ENCODE results near the gene MRAS. TPM values are rescaled to one million over a fixed set of nuclear protein-coding genes. Genes with fewer than 3 reads are reported as not detected.
A peak's percentile ranks its signal among the peaks of the same experiment; 100 is the strongest.

Gene MRAS
- 80.7 and 81.6 TPM in 2 replicates for total RNA-seq

DNA sequence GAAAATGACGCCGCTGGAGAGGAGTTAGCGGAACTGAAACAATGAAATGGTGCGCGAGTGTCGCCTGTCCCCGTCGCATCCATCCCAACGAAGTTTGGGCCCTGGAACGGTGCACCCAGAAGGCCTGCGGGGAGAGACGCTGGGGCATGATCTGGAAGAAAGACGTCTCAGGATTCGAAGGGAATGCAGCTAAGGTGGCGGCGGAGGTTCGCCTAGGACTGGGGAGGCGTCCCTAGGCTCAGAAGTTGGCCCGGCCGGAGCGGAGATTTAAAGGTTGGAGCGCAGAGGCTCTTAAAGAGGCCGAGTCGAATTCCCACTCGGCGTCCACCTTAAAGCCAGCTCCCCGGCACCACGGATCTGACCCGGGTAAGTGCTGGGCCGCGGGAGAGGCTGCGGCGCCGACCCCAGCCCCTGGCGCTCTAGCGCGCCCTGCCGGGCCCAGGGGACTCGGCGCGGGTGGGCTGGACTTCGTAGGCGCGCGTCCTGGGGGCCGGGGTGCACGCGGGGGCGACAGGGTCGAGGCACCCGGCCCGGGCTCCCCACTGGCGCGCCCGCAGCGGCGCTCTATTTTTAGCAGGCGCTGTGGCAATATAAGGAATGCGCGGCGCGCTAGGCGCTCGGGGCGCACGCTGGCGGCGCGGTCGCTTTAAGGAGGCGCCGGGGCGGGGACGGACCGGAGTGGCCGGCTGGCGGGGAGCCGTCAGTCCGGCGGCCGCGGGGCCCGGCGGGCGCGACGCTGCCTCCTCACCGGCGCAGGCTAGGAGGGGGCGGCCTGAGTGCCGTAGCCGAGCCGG lies at the start of gene MRAS:
TSS of gene MRAS (plus strand) at position 620 of the 794 bp plus-strand sequence. CDS start 24,305 bp downstream, outside the sequence.
- no peaks in the 10 kb centered on the region for H3K27me3 ChIP-seq (ENCODE audit: insufficient read depth, low read length)
- H3K4me2 ChIP-seq (ENCODE audit: insufficient read depth, low read length): peak within 1 kb of the TSS; percentile 77
- TF ChIP-seq, protein P1, sequence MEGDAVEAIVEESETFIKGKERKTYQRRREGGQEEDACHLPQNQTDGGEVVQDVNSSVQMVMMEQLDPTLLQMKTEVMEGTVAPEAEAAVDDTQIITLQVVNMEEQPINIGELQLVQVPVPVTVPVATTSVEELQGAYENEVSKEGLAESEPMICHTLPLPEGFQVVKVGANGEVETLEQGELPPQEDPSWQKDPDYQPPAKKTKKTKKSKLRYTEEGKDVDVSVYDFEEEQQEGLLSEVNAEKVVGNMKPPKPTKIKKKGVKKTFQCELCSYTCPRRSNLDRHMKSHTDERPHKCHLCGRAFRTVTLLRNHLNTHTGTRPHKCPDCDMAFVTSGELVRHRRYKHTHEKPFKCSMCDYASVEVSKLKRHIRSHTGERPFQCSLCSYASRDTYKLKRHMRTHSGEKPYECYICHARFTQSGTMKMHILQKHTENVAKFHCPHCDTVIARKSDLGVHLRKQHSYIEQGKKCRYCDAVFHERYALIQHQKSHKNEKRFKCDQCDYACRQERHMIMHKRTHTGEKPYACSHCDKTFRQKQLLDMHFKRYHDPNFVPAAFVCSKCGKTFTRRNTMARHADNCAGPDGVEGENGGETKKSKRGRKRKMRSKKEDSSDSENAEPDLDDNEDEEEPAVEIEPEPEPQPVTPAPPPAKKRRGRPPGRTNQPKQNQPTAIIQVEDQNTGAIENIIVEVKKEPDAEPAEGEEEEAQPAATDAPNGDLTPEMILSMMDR (IDR thresholded peaks at IDR 0.05; ENCODE audit: extremely low read depth, low read depth, low read length): no peak
- H3K79me2 ChIP-seq (ENCODE audit: insufficient read depth, low read length): peaks cover 27% of the 10 kb centered on the region
- peaks cover 18% of the 10 kb centered on the region for H4K20me1 ChIP-seq (ENCODE audit: insufficient read depth, low read length)
- no peaks in the 10 kb centered on the region for H3K9me3 ChIP-seq (ENCODE audit: low read depth, low read length)
- peaks cover 18% of the 10 kb centered on the region for H3K4me1 ChIP-seq (ENCODE audit: insufficient read depth, low read length)
- H3K36me3 ChIP-seq (ENCODE audit: insufficient read depth, low read length): no peaks in the 10 kb centered on the region
- H3K4me3 ChIP-seq (ENCODE audit: insufficient read depth, low read length): peak within 1 kb of the TSS; percentile 85
- H2AFZ ChIP-seq (ENCODE audit: low read length): peak within 1 kb of the TSS; percentile 95
- H3K27ac ChIP-seq (ENCODE audit: low read depth, low read length): peak within 1 kb of the TSS; percentile 78
- peak; percentile 96 for DNase-seq (ENCODE audit: insufficient read length, low spot score, missing footprints)

DNA sequence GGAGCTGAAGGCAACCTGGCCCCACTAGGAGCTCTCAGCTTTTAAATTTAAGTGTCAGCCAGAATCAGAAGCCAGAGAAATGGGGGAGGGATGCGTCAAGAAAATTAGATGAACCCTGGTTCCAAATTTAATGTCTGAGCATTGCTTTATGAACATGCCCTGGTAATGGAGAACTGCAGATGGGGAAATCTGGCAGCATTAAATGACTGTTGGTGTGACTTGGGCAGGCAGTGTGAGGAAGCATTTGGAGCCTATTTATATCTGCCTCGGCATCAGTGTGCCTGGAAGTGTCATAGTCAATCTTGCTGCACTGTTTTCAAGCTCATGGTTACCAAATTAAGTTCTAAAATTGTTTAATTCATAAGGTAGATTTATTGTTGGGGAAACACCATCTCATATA lies 47.7 kb upstream of the MRAS start:
- Histone ChIP-seq H3K4me3 (ENCODE audit: insufficient read depth, low read length) (no peak overlapping the region), H4K20me1 (ENCODE audit: insufficient read depth, low read length) (no peaks in the 10 kb centered on the region), H3K79me2 (ENCODE audit: insufficient read depth, low read length) (no peaks in the 10 kb centered on the region), H3K4me2 (ENCODE audit: insufficient read depth, low read length) (no peak overlapping the region), H2AFZ (ENCODE audit: low read length) (no peak overlapping the region), H3K9me3 (ENCODE audit: low read depth, low read length) (no peaks in the 10 kb centered on the region), H3K27ac (ENCODE audit: low read depth, low read length) (no peak overlapping the region), H3K36me3 (ENCODE audit: insufficient read depth, low read length) (peaks cover 6% of the 10 kb centered on the region), H3K4me1 (ENCODE audit: insufficient read depth, low read length) (no peaks in the 10 kb centered on the region), H3K27me3 (ENCODE audit: insufficient read depth, low read length) (no peaks in the 10 kb centered on the region)
- DNase-seq (ENCODE audit: insufficient read length, low spot score, missing footprints): peak; percentile 57
- TF ChIP-seq, protein P1 (IDR thresholded peaks at IDR 0.05; ENCODE audit: extremely low read depth, low read depth, low read length): no peak

DNA sequence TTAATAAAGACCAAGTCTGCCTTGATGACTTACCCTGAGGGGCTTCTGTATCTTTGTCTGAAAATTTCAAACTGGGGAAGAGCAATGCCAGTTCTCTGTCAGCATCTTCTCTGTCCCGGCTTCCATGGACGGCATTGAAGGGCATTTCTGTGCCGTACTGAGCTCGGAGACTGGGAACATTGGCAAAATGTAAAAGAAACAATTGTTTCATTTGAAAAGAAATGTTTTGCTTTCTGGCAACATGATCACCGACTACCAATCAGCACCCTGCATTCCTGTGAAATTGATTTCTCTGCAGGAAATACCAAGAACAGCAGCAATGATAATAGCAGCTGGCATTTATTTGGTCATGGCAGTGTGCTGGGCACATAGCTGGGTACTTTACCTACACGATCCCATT lies 44.9 kb upstream of the MRAS start:
- H2AFZ ChIP-seq (ENCODE audit: low read length): no peak overlapping the region
- H3K4me3 ChIP-seq (ENCODE audit: insufficient read depth, low read length): no peak overlapping the region
- H3K79me2 ChIP-seq (ENCODE audit: insufficient read depth, low read length): no peaks in the 10 kb centered on the region
- no peak overlapping the region for H3K27ac ChIP-seq (ENCODE audit: low read depth, low read length)
- no peaks in the 10 kb centered on the region for H3K4me1 ChIP-seq (ENCODE audit: insufficient read depth, low read length)
- H3K27me3 ChIP-seq (ENCODE audit: insufficient read depth, low read length): no peaks in the 10 kb centered on the region
- H3K4me2 ChIP-seq (ENCODE audit: insufficient read depth, low read length): no peak overlapping the region
- peaks cover 8% of the 10 kb centered on the region for H3K9me3 ChIP-seq (ENCODE audit: low read depth, low read length)
- no peaks in the 10 kb centered on the region for H3K36me3 ChIP-seq (ENCODE audit: insufficient read depth, low read length)
- no peaks in the 10 kb centered on the region for H4K20me1 ChIP-seq (ENCODE audit: insufficient read depth, low read length)
- DNase-seq (ENCODE audit: insufficient read length, low spot score, missing footprints): no peak
- TF ChIP-seq, protein P1 (IDR thresholded peaks at IDR 0.05; ENCODE audit: extremely low read depth, low read depth, low read length): no peak

DNA sequence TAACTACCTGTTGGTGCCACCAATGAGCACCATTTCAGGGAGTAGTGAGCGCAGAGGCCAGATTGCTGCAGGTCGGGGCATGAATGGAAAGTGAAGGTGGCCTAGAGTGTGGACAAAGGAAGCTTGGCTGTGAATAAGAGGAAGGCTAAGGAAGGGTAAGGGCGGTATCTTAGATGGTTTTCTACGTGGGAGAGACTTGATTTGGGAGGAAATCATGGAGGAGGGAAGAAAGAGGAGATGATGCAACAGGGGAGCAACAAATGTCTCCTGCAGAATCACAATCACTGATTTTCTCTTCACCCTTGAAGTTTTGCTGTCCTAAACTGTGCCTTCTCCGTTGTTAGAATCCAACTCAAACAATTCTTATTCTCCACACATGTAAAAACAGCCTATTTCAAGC lies 40.5 kb upstream of the MRAS start:
- Histone ChIP-seq H4K20me1 (ENCODE audit: insufficient read depth, low read length) (no peaks in the 10 kb centered on the region), H3K27me3 (ENCODE audit: insufficient read depth, low read length) (peaks cover 21% of the 10 kb centered on the region), H3K27ac (ENCODE audit: low read depth, low read length) (no peak overlapping the region), H3K4me2 (ENCODE audit: insufficient read depth, low read length) (no peak overlapping the region), H2AFZ (ENCODE audit: low read length) (no peak overlapping the region), H3K9me3 (ENCODE audit: low read depth, low read length) (peaks cover 8% of the 10 kb centered on the region), H3K79me2 (ENCODE audit: insufficient read depth, low read length) (no peaks in the 10 kb centered on the region), H3K4me3 (ENCODE audit: insufficient read depth, low read length) (no peak overlapping the region), H3K4me1 (ENCODE audit: insufficient read depth, low read length) (no peaks in the 10 kb centered on the region), H3K36me3 (ENCODE audit: insufficient read depth, low read length) (no peaks in the 10 kb centered on the region)
- TF ChIP-seq, protein P1 (IDR thresholded peaks at IDR 0.05; ENCODE audit: extremely low read depth, low read depth, low read length): no peak
- no peak for DNase-seq (ENCODE audit: insufficient read length, low spot score, missing footprints)
